Activated CD4-positive, alpha-beta T cell treated with anti-CD3 and anti-CD28 coated beads, Interleukin-2, amount 50 U/mL, for 4 hours (primary cell): ENCODE data around the gene SCUBE2.
"Not testable (repeated sequence)": the region's sequence is repeated elsewhere in the genome, so short reads cannot be mapped to it uniquely, and the experiment has no call there.

ENCODE experiments used
- DNase-seq, 2 experiments: peaks; one replicate each; pipeline ENCODE4 v3.0.0-alpha.2; 2020

The SCUBE2 gene

DNA sequence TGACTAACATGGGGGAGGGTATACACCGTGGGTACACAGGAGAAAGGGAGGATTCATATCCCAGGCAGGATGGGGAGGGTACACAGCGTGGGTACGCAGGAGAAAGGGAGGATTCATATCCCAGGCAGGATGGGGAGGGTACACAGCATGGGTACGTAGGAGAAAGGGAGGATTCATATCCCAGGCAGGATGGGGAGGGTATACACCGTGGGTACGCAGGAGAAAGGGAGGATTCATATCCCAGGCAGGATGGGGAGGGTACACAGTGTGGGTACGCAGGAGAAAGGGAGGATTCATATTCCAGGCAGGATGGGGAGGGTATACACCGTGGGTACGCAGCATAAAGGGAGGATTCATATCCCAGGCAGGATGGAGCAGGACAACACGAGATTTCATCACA, 51.0 kb downstream of the SCUBE2 start:
- no peak for DNase-seq

DNA sequence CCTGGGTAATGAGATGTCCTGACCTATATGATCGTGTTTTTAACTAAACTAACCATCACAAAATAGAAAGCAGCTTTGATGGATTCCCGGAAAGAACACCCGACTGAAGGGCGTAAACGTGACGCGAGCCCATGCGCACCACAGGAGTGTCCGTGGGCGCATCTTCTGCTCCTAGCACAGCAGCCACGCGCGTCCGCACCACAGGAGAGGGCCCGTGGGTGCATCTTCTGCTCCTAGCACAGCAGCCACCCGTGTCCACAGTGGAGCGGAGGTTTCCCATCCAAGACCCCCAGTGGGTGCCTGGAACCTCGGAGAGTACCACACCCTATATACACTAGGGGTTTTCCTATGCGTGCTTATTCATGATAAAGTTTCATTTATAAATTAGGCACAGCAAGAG, 51.5 kb downstream of the SCUBE2 start:
- DNase-seq: no peak

DNA sequence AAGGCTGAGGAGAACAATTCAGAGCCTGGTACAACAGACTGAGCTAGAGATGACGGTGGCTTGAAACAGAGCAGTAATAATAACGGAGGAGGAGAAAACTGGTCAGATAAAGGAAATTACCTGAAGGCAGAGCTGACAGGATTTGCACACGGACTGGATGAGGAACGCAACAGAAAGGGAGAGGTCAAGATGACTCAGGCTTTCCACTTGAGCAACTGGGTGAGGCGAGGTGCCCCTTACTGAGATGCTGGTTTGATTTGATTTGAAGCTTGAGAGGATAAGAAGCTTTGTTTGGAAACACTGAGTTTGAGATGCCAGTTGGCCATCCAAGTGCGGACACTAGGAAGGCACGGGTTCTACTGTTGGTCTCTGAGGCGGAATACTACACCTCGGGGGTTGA, 52.2 kb downstream of the SCUBE2 start:
- DNase-seq: no peak

DNA sequence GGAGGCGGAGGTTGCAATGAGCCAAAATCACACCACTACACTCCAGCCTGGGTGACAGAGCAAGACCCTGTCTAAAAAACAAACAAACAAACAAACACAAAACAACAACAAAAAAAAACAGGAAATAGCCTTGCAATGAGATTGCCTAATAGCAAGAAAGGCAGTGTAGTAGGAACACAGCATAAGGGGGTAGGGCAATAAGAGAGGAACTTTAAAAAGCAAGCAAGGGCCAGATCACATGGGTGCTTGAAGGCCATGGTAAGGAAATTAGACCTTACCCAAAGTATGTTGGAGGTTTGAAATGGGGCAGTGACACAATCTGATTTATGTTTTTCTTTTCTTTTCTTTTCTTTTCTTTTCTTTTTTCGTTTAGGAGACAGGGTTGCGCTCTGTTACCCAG, 52.9 kb downstream of the SCUBE2 start:
- no peak for DNase-seq

DNA sequence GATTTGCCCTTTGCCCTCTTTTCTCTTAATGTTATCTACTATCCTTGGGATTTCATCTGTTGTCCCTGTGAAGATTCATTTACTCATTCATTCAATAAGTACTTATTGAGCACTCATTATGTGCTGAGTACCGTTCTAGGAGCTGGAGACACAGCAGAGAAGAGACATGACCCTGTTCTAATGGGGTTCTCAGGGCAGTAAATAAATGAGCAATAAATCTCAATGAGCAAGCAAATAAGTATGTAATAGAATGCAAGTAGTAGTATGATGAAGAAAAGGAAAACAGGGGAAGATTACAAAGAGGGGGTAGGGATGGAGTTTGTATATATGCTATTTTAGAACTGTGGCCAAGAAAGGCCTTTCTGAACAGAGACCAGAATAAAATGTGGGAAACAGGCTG, 53.4 kb downstream of the SCUBE2 start:
- DNase-seq: no peak

DNA sequence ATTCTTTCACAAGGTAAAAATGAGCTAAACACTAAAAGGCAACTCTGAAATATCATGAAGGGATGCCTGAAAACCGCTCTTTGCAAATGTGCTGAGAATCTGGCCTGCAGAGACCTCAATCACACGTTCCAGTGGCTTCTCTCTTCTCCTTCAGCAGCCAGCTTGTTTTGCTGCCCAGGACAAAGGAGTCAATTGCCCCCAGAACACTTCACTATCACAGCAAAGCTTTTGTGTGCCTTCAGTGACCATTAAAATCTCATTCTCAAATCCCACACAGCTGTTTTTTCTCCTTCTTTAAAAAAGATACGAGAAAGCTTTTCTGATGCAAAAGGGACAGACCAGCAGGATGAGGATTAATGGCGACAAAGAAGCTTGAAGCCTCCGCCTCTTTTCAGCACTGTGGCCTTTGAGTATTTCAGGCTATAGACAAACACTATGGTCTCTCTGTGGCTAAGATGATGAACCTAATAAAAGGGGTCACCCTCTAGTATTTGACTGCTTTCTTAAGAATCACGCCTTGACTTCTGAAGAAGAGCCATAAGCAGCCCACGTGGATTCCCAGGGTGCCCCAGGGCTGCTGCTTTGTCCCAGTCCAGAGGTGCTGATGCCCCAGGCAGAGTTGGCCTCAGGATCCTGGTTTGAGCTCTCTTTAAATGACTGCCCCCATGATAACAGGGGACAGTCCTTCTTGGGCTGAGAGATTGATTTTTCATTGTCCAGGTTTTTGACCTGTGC, 54.2 kb downstream of the SCUBE2 start:
- DNase-seq: no peak

DNA sequence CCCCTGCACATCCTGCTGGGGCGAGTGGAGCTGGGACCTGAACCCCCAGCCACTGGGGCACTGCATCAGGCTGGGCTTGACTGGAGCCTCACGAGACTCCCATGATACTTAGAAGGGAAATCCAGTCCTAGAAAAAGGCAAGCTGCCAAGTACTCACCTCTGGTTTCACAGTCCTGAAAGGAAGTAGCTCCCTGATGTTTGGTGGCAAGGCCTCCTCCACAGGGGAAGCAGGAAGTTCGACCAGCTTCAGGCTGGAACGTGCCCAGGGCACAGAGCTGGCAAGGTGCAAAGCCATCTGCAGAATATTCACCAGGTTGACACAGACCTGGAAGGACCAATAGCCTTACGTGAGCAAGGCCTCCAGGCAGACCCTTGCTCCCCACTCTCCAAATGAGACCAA, 60.8 kb downstream of the SCUBE2 start:
- DNase-seq: no peak

DNA sequence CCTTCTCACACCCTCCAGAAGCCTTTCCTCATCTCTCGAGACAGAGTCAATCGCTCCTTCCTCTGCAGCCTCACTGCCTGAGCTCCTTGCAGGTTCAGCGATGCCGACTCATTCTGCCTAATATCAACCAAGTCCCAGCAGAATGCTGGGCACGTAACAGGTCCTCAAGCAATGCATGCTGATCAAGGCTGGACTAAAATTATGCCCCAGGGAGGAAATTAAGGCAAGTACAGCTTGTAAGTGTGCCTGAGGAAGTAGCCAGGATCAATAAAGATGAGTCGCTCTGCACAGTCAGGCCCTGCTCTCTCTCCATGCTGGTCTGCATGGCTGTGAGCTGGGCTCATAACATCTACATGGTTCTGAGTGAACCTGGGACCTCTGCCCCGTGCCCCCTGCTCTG, 62.0 kb downstream of the SCUBE2 start:
- no peak for DNase-seq

DNA sequence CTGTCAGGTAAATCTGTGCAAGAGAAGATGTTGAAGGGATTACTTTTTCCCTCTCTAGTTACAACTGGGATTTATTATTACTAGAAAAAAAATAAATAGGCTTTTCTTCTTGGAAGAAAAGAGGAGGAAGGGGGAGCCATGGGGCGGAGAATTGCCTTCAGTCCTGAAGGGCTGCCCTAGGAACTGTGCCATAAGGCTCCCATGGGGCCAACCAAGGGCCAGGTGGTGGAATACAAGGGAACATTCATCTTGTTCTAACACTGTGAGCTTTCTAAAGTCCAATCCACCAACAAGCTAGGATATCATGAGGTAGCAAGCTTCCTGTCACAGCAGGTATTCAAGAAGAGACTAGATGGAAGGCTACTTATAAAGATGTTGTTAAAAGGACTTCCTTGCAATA, 62.8 kb downstream of the SCUBE2 start:
- no peak for DNase-seq

DNA sequence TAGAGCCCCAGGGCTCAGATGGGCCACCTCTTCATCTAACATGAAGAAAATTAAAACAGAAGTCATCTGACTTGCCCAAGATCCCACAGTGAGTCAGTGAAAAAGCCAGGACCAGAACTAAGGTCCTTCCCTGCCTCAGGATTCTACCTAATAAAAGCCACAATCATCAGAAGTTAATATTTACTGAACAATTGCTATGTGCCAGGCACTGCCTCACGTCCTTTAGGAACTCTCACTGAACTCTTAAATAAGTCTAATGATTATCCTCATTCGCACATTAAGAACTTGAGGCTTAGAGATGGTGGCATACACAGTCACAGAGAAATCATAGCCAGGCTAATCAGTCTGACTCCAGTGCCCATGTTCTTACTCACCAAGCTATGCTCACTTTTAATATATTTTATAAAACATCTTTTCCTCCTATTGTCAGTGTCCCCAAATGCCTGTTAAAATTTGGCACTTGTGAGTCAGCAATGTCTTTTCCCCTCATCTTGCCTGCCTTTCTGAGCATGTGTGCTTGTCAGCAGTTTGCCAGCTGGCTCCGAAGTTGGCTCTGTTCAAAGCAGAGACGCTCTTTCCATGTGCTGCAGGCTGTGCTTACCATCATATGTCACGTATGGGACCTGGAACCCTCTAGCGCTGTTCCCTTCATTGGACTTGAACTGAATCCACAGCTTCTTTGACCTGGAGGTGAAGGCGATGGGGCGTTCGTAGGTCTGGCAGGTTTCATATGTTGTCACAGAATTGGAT, 66.1 kb downstream of the SCUBE2 start:
- no peak for DNase-seq

DNA sequence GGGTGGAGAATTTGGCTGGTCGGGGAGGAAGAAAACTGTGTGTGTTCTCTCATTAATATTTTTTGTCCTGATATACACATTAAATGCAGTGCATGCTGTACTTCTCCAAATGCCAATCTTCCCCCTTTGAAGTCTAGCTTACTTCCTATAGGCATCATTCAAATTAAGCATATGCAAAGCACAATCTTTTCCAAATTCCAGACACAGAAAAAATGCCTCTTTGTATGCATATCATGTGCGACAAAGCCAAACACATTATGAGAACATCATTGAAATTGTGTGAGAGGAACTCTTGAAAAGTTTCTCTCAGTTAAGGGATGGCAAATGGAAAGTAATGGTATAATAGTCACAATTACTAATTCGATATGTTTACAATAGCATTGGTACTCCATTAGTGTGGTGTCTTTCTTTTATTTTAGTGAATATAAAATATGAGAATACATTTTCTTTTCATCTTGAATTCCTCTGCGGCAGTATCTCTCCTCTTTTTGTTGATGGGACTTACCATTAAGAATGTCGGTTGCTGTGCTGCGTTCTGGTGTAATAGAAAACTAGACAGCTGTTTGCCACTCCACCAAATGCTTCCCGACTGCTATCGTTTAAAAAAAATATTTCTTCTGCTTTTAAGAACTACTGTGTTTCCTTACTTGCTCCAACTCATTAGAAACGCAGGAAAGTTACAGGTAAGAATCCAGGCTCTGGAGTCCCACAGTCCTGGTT, 68.3 kb downstream of the SCUBE2 start:
- DNase-seq: no peak

DNA sequence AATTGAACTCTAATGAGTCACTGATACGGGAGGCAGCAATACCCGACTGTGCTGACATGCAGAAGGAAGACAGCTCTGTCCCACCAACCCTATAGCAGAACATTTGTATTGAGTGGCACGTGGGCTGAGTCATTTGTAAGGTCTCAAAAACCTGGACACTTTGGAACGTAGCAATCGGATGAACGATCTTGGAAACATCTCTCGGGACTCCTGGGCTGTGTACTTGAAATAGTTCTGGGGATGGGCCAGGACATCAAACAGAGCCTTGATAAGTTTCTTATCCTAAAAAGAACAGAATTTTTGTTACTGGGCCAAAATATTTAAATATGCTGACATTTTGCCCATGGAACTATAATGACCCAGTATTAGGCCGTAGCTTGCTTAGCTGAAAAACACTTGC, 70.5 kb downstream of the SCUBE2 start:
- DNase-seq: no peak

DNA sequence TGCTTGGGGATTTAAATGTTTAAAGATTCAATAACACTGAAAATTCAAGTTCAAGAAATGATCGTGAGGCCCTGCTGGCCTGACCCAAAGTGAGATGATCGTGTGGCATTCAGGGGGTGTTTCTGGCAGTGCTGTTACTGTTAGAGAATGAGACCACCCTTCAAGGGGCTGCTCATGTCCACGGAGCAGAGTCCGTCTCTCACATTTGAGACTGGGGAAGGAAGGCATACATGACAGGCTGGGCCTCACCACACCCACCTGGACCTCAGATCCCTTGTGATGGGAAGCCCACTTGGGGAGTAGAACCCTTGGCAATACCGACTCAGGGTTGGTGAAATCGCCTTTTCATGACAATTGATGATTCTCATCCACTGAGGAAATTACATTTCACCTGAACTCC, 71.5 kb downstream of the SCUBE2 start:
- no peak for DNase-seq

DNA sequence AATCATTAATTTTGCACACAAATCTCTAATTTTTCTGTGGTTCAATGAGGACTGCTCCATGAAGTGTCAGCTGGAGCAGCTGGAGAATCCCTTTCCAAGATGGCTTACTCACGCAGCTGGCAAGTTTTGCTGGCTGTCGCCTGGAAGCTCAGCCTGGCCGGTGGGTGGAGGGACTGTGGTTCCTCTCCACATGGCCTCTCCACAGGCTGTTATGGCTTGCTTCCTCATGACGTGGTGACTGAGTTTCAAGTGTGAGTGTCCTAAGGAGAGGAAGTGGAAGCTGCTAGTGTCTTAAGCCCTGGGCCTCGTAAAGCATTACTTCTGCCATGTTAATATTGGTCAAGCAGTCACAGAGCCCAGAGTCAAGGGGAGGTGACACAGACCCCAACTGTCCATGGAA, 73.6 kb downstream of the SCUBE2 start:
- no peak for DNase-seq

DNA sequence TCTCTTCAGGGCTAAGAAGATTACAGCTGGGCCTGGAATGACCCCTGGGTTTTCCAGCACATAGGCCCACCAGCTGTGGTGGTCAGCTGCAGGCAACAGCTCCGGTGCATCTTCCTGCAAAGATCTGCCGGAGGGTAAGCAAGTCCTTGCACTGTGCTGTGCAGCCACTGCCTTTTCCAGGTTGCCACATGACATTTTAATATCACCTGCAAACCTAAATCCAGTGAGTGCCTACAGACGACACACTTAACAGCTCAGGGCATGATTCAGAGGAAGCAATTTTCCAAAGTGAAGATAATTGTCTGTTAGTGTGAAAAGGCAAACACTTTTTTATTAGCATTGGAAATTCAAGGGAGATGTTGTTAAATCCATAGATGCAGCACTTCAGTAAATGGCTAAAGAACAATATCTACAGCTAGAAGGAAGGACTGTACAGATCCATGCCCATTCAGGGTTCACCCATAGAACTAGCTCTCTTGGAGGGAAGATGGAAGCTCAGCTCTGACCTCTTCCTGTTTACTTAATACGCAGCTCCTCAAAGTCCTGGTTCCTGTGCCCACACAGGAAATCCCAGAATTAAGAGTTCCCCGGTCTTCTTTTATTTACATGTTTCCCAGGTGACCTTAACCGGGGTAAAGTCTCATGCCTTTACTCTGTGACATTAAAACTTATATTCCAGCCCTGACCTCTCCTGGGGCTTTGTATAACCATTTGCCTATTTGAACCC, 74.3 kb downstream of the SCUBE2 start:
- no peak for DNase-seq

DNA sequence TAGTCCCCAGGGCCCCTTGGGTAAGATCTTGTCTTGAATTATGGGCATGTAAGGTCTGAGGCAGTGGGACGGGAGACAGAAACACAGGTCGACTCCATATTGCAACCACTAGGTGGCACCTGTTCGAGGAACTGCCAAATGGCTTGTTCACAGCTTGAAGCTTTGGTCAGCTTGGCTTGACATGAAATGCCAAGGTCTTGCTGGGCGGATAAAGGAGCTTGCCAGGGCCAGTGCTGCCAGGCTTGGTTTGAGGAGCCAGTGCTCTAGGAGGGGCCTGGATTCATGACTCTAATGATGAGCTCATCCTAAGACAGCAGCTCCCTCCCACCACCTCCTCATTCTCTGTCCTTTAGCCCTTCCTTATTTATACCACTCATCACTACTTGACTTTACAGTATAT, 75.7 kb downstream of the SCUBE2 start:
- peak; percentile 32 to 36 for DNase-seq

DNA sequence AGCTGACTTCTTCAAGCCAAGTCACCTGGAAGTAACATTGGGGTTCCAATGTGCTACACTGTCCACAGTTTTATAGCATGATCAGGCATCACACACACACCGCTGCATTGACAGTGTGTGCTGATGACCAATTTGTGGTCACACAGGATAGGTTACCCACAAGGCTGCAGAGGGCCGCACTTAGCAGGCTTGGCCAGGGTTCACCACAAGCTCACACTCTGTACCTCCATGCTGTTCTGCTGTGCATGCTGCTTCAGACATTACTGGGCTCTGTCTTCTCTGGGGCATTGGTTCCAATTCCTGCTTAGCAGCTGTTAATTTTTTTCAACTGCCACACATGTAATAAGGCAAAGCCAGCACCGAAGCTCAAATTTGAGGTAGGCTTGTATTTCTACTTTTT, 76.6 kb downstream of the SCUBE2 start:
- no peak for DNase-seq

DNA sequence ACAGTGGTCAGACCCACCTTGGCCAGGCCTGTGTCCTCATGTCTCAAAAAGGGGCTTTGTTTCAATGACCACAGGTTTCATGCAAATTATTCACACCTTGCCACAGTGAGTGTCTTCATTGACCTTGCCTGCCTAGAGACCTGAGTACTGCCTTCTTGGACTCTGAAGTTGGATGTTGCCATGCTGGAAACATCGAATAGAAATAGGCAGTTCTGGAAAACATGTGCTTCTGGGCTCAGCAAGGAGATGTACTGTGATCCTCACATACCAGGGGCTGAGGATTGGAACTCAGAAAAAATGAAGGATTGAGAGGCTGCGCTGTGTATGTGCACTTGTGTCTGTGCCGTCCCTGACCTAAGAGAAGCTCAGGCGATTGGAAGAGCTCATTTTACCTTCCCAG, 78.0 kb downstream of the SCUBE2 start:
- no peak for DNase-seq

DNA sequence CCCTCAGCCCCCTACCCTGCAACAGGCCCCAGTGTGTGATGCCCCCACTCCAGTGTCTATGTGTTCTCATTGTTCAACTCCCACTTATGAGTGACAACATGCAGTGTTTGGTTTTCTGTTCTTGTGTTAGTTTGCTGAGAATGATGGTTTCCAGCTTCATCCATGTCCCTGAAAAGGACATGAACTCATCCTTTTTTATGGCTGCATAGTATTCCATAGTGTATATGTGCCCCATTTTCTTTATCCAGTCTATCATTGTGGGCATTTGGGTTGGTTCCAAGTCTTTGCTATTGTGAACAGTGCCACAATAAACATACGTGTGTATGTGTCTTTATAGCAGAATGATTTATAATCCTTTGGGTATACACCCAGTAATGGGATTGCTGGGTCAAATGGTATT, 81.9 kb downstream of the SCUBE2 start:
- not testable (repeated sequence) for DNase-seq

DNA sequence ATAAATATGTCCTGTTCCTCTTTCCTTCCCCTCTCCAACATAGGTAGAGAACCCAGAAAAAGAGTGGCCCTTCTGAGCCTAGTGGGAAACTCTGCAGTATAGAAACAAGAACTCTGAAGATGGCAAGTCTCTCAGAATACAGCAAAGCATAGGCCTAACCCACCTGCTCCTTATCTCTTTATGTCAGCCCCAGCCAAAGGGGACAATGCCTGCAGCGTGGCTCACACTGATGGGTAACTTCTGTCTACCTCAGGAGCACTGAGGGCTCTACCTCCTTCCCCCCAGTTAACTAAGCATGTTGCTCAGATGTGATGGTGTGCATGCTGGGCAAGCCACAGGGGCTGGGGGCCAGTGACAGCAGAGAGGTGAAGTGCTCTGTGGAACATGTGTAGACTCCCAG, 82.7 kb downstream of the SCUBE2 start:
- DNase-seq: no peak

DNA sequence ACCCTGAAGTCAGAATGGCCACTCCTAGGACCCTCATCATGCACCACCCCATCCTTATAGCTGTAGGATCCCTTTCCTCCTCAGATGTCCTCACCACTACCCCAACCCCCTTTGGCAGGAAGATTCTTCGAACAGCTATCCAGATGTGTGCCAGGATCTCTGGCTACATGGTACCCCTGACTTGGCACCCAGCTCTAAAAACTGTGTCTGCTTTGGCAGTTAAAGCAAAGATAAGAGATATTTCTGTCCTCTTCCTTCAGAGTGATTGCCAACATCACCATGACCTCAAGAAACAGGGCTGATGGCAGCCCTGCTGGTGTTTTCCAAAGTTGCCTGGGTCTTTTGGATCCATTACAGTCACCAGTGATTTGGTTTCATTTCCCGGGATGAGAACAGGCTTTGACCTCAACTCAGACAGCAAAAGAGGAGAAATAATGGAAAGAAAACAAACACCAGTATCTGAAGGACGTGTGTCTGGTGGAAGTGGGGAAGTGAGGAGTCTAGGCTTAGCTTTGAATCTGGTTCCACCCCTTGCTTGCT, 83.3 kb downstream of the SCUBE2 start:
- no peak for DNase-seq

DNA sequence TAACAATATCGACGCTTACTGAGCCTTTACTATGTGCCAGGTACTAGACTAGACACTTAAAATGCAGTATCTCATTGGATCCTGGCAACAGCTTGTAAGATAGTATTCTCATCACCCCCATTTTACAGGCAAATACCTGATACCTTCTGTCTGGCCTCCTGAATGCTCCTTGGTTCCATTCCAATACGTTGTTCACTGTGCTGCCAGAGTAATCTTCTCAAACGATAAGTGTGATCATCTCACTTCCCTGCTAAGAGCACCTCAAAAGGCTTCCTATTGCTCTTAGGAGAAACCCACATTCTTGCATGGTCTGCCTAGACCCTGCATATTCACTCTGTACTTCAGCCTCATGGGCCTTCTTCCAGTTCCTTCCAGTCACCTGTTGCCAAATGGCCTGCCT, 86.3 kb downstream of the SCUBE2 start:
- DNase-seq: no peak
